ENCODE results near the gene TMTC1.

Gene TMTC1

GRCh38 chr12:29780084-29780483 is 3.7 kb downstream of the TMTC1 start:
- TF ChIP-seq SIN3A (IDR thresholded peaks at IDR 0.05; ENCODE audit: borderline replicate concordance, insufficient read depth, low read length) (no peak), FOXP2 (optimal IDR thresholded peaks at IDR 0.05; ENCODE audit: borderline replicate concordance, extremely low read depth, extremely low read length, insufficient read depth) (no peak), POLR2AphosphoS5 (IDR thresholded peaks at IDR 0.05; ENCODE audit: low read depth, low read length) (no peak), TAF1 (IDR thresholded peaks at IDR 0.05; ENCODE audit: borderline replicate concordance, insufficient read depth, low read length) (no peak)
- TF ChIP-seq, protein P1, sequence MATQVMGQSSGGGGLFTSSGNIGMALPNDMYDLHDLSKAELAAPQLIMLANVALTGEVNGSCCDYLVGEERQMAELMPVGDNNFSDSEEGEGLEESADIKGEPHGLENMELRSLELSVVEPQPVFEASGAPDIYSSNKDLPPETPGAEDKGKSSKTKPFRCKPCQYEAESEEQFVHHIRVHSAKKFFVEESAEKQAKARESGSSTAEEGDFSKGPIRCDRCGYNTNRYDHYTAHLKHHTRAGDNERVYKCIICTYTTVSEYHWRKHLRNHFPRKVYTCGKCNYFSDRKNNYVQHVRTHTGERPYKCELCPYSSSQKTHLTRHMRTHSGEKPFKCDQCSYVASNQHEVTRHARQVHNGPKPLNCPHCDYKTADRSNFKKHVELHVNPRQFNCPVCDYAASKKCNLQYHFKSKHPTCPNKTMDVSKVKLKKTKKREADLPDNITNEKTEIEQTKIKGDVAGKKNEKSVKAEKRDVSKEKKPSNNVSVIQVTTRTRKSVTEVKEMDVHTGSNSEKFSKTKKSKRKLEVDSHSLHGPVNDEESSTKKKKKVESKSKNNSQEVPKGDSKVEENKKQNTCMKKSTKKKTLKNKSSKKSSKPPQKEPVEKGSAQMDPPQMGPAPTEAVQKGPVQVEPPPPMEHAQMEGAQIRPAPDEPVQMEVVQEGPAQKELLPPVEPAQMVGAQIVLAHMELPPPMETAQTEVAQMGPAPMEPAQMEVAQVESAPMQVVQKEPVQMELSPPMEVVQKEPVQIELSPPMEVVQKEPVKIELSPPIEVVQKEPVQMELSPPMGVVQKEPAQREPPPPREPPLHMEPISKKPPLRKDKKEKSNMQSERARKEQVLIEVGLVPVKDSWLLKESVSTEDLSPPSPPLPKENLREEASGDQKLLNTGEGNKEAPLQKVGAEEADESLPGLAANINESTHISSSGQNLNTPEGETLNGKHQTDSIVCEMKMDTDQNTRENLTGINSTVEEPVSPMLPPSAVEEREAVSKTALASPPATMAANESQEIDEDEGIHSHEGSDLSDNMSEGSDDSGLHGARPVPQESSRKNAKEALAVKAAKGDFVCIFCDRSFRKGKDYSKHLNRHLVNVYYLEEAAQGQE (IDR thresholded peaks at IDR 0.05; ENCODE audit: insufficient read depth in 1 of 2, low read depth in 2 of 2, low read length in 2 of 2) = no peak

- TF ChIP-seq TAF1 (IDR thresholded peaks at IDR 0.05; ENCODE audit: borderline replicate concordance, insufficient read depth, low read length) = no peak
- TF ChIP-seq, protein P1 (IDR thresholded peaks at IDR 0.05; ENCODE audit: insufficient read depth in 1 of 2, low read depth in 2 of 2, low read length in 2 of 2) = no peak
These were observed 5.2 kb downstream of the TMTC1 start for GRCh38 chr12:29778531-29778930.

- TF ChIP-seq POLR2AphosphoS5 (IDR thresholded peaks at IDR 0.05; ENCODE audit: low read depth, low read length) (no peak), FOXP2 (optimal IDR thresholded peaks at IDR 0.05; ENCODE audit: borderline replicate concordance, extremely low read depth, extremely low read length, insufficient read depth) (no peak), TAF1 (IDR thresholded peaks at IDR 0.05; ENCODE audit: borderline replicate concordance, insufficient read depth, low read length) (no peak), SIN3A (IDR thresholded peaks at IDR 0.05; ENCODE audit: borderline replicate concordance, insufficient read depth, low read length) (no peak)
- TF ChIP-seq, protein P1 (IDR thresholded peaks at IDR 0.05; ENCODE audit: insufficient read depth in 1 of 2, low read depth in 2 of 2, low read length in 2 of 2) = no peak
These were observed 10.7 kb downstream of the TMTC1 start for GRCh38 chr12:29773076-29773475.

DNA sequence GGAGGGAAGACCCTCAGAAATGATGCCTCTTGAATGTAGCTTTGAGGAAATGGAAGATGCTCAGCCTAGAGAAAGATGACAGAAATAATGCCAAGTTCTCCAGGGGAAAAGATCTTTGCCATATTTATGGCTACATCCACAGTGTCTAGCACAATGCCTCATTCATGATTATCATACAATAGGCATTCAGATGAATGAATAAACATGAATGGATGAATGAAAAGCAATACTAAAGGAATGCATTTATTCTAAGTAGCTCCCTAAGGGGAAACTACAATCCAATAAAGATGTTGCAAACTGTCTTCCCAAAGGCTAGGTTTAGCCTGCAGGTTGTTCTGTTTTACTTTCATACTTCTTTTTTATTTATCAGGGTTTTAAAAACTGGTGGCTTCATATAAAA is 12.0 kb downstream of the TMTC1 start:
- TF ChIP-seq TAF1 (IDR thresholded peaks at IDR 0.05; ENCODE audit: borderline replicate concordance, insufficient read depth, low read length) (no peak), FOXP2 (optimal IDR thresholded peaks at IDR 0.05; ENCODE audit: borderline replicate concordance, extremely low read depth, extremely low read length, insufficient read depth) (no peak), POLR2AphosphoS5 (IDR thresholded peaks at IDR 0.05; ENCODE audit: low read depth, low read length) (no peak), SIN3A (IDR thresholded peaks at IDR 0.05; ENCODE audit: borderline replicate concordance, insufficient read depth, low read length) (no peak)
- TF ChIP-seq, protein P1 (IDR thresholded peaks at IDR 0.05; ENCODE audit: insufficient read depth in 1 of 2, low read depth in 2 of 2, low read length in 2 of 2) = no peak

- TF ChIP-seq SIN3A (IDR thresholded peaks at IDR 0.05; ENCODE audit: borderline replicate concordance, insufficient read depth, low read length) (no peak), POLR2AphosphoS5 (IDR thresholded peaks at IDR 0.05; ENCODE audit: low read depth, low read length) (no peak), FOXP2 (optimal IDR thresholded peaks at IDR 0.05; ENCODE audit: borderline replicate concordance, extremely low read depth, extremely low read length, insufficient read depth) (no peak), TAF1 (IDR thresholded peaks at IDR 0.05; ENCODE audit: borderline replicate concordance, insufficient read depth, low read length) (no peak)
- TF ChIP-seq, protein P1 (IDR thresholded peaks at IDR 0.05; ENCODE audit: insufficient read depth in 1 of 2, low read depth in 2 of 2, low read length in 2 of 2) = no peak
These were observed 12.6 kb downstream of the TMTC1 start for GRCh38 chr12:29771165-29771564.
